NCI-H748 treated with DMSO at 0.1 percent for 48 hours (cell line): Measurements from ENCODE around the gene DIAPH2.
"Not testable (repeated sequence)": the region's sequence is repeated elsewhere in the genome, so short reads cannot be mapped to it uniquely, and the experiment has no call there.

Experiments
- DNase-seq: peaks from one replicate; lab custom pipeline; 2025; lab: John Stamatoyannopoulos, UW

DIAPH2 gene

GRCh38 chrX:96684339-96685209 lies at the start of gene DIAPH2:
Gene DIAPH2 (plus strand): TSS chrX:96684842.
- no peak for DNase-seq

DNA sequence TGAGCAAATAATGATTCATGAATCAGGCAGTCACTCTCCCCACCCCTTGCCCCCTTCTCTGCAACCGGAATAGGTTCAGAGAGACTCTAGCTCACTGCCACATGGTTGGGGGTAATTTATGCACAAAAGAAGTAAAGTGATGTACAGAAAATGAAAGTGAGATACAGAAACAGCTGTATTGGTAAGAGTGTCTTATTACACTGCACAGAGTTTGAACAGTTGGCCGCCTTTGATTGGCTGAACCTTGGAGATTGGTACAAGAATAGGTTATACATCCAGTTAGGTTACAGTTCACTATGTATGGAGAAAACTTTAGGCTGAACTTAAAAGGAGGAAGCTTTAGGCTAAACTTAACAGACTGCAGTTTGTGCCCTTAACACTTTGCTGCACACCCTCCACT lies 34.6 kb upstream of the DIAPH2 start:
- no peak for DNase-seq

GRCh38 chrX:96655947-96656623 lies 28.6 kb upstream of the DIAPH2 start:
- no peak for DNase-seq

- no peak for DNase-seq
Measured at GRCh38 chrX:96682516-96682915, 2.1 kb upstream of the DIAPH2 start.

GRCh38 chrX:96683997-96684338 lies 674 bp upstream of the DIAPH2 start:
- no peak for DNase-seq

- no peak for DNase-seq
Measured at GRCh38 chrX:96685210-96686099, 813 bp downstream of the DIAPH2 start.

DNA sequence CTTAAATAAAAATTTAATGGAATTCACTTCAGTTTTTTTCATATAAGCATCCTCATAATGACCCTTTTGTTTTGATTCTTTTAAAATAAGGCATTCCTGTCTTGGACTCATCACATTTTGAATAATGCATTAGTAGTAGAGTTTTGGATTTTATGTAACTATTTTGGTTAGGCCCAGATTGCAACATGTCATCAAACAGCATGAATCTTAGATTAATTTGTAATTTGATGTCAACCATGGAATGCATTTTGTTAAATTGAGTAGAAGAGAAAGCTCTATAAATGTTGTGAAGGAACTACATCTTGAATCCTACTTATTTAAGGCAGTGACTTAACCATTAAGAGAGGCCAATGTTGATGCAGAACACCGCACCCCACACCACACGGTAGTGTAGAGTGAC lies 3.1 kb downstream of the DIAPH2 start:
- no peak for DNase-seq

GRCh38 chrX:96688789-96689188 lies 4.1 kb downstream of the DIAPH2 start:
- DNase-seq, result no peak

- DNase-seq, result no peak
Measured at GRCh38 chrX:96689991-96690390, 5.3 kb downstream of the DIAPH2 start.

DNA sequence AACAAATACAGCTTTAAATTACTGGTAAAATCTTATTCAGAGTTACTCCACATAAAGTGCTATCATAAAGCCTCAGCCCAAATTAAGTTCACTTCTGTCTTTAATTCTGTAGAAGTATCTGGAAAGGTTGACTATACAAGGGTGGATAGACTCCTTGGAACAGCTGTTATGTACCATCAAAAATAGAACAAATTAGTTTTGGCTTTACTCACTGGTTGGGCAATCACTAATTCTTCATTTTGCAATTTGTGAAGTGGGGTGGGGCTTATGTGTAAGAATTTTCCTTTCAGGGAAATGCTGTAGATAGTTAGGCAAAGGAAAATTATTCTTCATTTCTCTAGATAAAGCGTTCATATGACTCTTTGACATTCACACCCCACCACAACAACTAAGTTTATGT lies 7.8 kb downstream of the DIAPH2 start:
- DNase-seq, result no peak

- DNase-seq, result no peak
Measured at GRCh38 chrX:96692890-96693289, 8.2 kb downstream of the DIAPH2 start.

- DNase-seq, result no peak
Measured at GRCh38 chrX:96693407-96693806, 8.8 kb downstream of the DIAPH2 start.

GRCh38 chrX:96696462-96696861 lies 11.8 kb downstream of the DIAPH2 start:
- DNase-seq, result no peak

DNA sequence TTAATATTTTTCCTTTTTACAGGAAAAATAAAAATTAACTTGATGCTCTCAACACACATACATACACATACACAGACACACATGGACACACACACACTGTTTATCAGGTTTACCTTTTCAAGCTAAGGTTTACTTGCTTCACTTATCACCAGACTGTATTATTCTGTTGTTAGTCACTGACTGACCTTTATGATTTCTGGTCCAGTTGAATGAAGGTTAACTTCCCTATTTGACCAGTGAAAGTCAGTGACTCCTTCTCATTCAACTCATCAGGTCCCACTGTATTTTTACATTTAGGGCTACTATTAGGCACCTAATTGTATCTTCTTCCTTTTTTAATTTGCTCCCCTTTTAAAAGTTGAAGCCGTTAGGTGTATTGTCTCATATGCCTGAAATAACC lies 16.0 kb downstream of the DIAPH2 start:
- no peak for DNase-seq

- no peak for DNase-seq
Measured at GRCh38 chrX:96703379-96703778, 18.7 kb downstream of the DIAPH2 start.

- no peak for DNase-seq
Measured at GRCh38 chrX:96703816-96704215, 19.2 kb downstream of the DIAPH2 start.

GRCh38 chrX:96704629-96705028 lies 20.0 kb downstream of the DIAPH2 start:
- DNase-seq, result no peak

DNA sequence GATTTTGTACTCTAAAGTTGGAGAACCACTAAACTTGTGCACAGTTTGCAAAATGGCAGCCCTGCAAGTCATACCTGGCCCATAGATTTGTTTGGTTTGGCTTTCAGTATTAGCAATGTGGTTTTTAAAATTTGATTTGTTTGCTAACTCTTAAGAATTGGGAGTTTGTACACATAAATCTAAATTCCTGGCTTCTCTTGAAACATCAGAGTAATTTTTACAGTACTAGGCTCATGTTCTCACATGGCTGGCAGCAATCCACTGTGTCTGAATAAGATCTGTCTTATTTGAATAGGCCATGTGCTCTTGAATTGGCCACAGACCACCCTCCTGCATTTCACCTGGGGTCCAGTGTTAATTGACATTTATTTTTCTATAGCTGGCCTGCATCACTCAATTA lies 21.3 kb downstream of the DIAPH2 start:
- DNase-seq, result no peak

DNA sequence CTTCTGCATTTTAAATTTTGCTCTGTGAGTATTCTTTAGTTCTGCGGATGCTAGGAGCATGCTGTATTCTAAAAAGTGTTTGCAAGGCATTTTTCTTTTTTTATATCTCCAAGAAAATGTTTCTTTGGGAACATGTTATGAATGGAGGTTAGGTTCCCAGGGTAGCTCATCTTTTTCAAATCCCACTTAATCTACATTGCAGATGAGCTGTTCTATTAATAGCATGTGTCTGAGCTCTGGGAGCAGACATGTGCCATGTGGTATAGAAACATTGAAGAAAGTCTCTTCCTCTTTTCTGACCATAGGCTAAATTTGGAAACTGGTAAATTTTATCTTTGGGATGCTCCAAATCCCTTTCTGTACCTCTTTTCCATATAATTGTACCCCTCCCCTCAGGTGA lies 23.2 kb downstream of the DIAPH2 start:
- DNase-seq, result no peak

DNA sequence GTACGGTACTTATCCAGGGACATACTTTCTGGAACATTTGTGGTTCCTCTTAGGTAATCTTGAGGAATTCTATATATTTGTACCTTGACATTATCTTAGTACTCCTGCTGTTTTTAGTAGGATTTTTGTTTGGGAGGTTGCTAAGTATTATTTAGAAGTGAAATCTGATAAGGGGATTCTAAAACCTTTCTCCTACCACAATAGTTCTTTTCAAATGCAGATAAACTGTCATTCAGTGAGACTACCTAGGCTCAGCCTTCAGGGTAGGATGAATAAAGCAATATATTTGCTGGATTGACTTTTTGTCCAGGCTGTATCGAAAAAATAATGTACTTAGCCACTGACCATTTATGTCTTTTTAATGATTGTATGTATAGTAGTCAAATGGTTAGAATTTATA lies 25.4 kb downstream of the DIAPH2 start:
- DNase-seq, result no peak

- DNase-seq, result no peak
Measured at GRCh38 chrX:96713303-96713702, 28.7 kb downstream of the DIAPH2 start.

GRCh38 chrX:96714393-96714792 lies 29.8 kb downstream of the DIAPH2 start:
- DNase-seq, result not testable (repeated sequence)

- DNase-seq, result no peak
Measured at GRCh38 chrX:96715481-96715880, 30.8 kb downstream of the DIAPH2 start.
